GM18508 (cell line): ENCODE results near the gene TTLL10.

Experiments
- ATAC-seq: cut with Tn5 transposase; IDR thresholded peaks from one replicate; pipeline ENCODE4 v1.9.1; 2021; ENCODE audit warnings: moderate number of reproducible peaks; ENCODE audit not compliant: insufficient read depth, unreplicated experiment

The TTLL10 gene

GRCh38 chr1:1173793-1174415 is at the start of gene TTLL10:
TTLL10 (plus strand) TSS chr1:1173880; CDS start chr1:1179216, 5,336 bp downstream.
- no peak for ATAC-seq

- no peak for ATAC-seq
These were observed 49.2 kb upstream of the TTLL10 start for GRCh38 chr1:1124508-1124785.

GRCh38 chr1:1124786-1125642 is 48.7 kb upstream of the TTLL10 start:
- ATAC-seq: no peak

- ATAC-seq: no peak
These were observed 47.7 kb upstream of the TTLL10 start for GRCh38 chr1:1125945-1126344.

- no peak for ATAC-seq
These were observed 45.9 kb upstream of the TTLL10 start for GRCh38 chr1:1127551-1128451.

GRCh38 chr1:1128454-1129139 is 45.1 kb upstream of the TTLL10 start:
- no peak for ATAC-seq

- ATAC-seq: no peak
These were observed 44.3 kb upstream of the TTLL10 start for GRCh38 chr1:1129381-1129821.

GRCh38 chr1:1130206-1131120 is 43.2 kb upstream of the TTLL10 start:
- no peak for ATAC-seq

- ATAC-seq: no peak
These were observed 41.4 kb upstream of the TTLL10 start for GRCh38 chr1:1132042-1132950.

GRCh38 chr1:1132956-1133750 is 40.5 kb upstream of the TTLL10 start:
- ATAC-seq: no peak

- ATAC-seq: no peak
These were observed 39.2 kb upstream of the TTLL10 start for GRCh38 chr1:1134300-1134970.

- ATAC-seq: no peak
These were observed 38.1 kb upstream of the TTLL10 start for GRCh38 chr1:1135339-1136136.

GRCh38 chr1:1136547-1137230 is 37.0 kb upstream of the TTLL10 start:
- ATAC-seq: no peak

GRCh38 chr1:1137256-1138045 is 36.2 kb upstream of the TTLL10 start:
- ATAC-seq: no peak

- ATAC-seq: no peak
These were observed 33.0 kb upstream of the TTLL10 start for GRCh38 chr1:1140673-1141072.
